Measurements from ENCODE around the gene CSRNP2.

GRCh38 chr12:51082561-51083125 is 753 bp downstream of the CSRNP2 start:
- TF ChIP-seq, protein P1, sequence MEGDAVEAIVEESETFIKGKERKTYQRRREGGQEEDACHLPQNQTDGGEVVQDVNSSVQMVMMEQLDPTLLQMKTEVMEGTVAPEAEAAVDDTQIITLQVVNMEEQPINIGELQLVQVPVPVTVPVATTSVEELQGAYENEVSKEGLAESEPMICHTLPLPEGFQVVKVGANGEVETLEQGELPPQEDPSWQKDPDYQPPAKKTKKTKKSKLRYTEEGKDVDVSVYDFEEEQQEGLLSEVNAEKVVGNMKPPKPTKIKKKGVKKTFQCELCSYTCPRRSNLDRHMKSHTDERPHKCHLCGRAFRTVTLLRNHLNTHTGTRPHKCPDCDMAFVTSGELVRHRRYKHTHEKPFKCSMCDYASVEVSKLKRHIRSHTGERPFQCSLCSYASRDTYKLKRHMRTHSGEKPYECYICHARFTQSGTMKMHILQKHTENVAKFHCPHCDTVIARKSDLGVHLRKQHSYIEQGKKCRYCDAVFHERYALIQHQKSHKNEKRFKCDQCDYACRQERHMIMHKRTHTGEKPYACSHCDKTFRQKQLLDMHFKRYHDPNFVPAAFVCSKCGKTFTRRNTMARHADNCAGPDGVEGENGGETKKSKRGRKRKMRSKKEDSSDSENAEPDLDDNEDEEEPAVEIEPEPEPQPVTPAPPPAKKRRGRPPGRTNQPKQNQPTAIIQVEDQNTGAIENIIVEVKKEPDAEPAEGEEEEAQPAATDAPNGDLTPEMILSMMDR (IDR thresholded peaks at IDR 0.05) = no peak
- no peak for TF ChIP-seq EP300 (IDR thresholded peaks at IDR 0.05)
